Measurements from ENCODE around the gene REP15. TPM values are rescaled to one million over a fixed set of nuclear protein-coding genes. Genes with fewer than 3 reads are reported as not detected.

The REP15 gene
- total RNA-seq, 1 donor from 2014 or later = 1.6 TPM

DNA sequence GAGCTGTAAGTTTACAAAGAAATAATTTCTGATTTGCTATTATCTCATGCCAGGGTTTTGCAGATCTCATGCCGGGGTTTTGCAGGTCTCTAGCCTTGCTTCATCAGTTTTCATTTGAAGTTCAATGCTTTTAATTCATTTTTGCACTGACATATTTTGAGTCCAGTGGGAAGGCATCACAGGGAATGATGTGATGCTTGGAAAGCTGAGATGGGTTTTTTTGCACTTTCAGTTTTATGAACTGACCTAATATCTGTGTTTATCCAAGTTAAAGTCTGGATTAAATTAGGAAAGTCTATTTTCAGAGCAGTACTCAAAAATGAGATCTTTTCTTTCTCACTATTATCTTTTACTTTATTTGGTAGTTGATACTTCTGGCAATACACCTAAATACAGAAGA lies 23.6 kb upstream of the REP15 start:
- no peaks in the 10 kb centered on the region for H3K27me3 Mint-ChIP-seq (ENCODE audit: unreplicated experiment)
- no peak overlapping the region for H3K4me3 Mint-ChIP-seq (ENCODE audit: unreplicated experiment)
- TF ChIP-seq, protein P1, sequence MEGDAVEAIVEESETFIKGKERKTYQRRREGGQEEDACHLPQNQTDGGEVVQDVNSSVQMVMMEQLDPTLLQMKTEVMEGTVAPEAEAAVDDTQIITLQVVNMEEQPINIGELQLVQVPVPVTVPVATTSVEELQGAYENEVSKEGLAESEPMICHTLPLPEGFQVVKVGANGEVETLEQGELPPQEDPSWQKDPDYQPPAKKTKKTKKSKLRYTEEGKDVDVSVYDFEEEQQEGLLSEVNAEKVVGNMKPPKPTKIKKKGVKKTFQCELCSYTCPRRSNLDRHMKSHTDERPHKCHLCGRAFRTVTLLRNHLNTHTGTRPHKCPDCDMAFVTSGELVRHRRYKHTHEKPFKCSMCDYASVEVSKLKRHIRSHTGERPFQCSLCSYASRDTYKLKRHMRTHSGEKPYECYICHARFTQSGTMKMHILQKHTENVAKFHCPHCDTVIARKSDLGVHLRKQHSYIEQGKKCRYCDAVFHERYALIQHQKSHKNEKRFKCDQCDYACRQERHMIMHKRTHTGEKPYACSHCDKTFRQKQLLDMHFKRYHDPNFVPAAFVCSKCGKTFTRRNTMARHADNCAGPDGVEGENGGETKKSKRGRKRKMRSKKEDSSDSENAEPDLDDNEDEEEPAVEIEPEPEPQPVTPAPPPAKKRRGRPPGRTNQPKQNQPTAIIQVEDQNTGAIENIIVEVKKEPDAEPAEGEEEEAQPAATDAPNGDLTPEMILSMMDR (IDR thresholded peaks at IDR 0.05) = no peak
- H3K9me3 Mint-ChIP-seq (ENCODE audit: unreplicated experiment) = no peaks in the 10 kb centered on the region
- peaks cover 45% of the 10 kb centered on the region for H3K36me3 Mint-ChIP-seq (ENCODE audit: unreplicated experiment)
- no peak for DNase-seq (ENCODE audit: extremely low spot score, unreplicated experiment)
- H3K27ac Mint-ChIP-seq (ENCODE audit: unreplicated experiment) = no peak overlapping the region
- H3K4me1 Mint-ChIP-seq (ENCODE audit: unreplicated experiment) = peaks cover 7% of the 10 kb centered on the region

DNA sequence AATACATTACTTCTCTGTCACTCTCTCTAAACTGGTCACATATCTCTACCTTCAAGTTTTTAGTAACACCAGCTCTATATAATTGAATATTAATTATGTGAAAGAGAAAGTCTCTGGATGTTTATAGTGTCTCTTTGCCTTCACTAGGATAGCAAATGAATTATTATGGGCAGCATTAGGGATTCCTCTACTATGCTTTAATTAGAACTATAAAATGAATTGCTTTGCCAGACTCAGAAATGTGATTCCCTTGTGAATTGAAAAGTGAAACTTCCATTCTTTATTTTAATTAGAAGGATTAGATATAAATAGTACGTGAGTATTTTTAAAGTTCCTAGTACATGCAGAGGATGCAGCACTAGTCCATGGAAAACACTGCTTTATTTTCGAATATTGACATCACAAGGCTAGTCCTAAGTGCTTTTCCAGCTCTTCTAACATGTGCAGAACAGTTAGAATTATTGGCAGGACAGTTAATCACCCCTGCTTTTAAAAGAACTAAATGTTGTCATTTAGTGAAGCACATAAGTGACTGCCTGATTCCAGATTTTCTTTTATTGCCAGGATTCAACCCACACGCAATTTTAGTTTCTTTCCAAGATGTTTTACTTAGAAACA lies 23.0 kb upstream of the REP15 start:
- no peak overlapping the region for H3K4me3 Mint-ChIP-seq (ENCODE audit: unreplicated experiment)
- TF ChIP-seq, protein P1 (IDR thresholded peaks at IDR 0.05) = no peak
- H3K36me3 Mint-ChIP-seq (ENCODE audit: unreplicated experiment) = peaks cover 43% of the 10 kb centered on the region
- no peak for DNase-seq (ENCODE audit: extremely low spot score, unreplicated experiment)
- peaks cover 7% of the 10 kb centered on the region for H3K4me1 Mint-ChIP-seq (ENCODE audit: unreplicated experiment)
- H3K27me3 Mint-ChIP-seq (ENCODE audit: unreplicated experiment) = no peaks in the 10 kb centered on the region
- H3K27ac Mint-ChIP-seq (ENCODE audit: unreplicated experiment) = no peak overlapping the region
- no peaks in the 10 kb centered on the region for H3K9me3 Mint-ChIP-seq (ENCODE audit: unreplicated experiment)

GRCh38 chr12:27674989-27675388 lies 21.3 kb upstream of the REP15 start:
- H3K27ac Mint-ChIP-seq (ENCODE audit: unreplicated experiment) = no peak overlapping the region
- no peak for DNase-seq (ENCODE audit: extremely low spot score, unreplicated experiment)
- H3K36me3 Mint-ChIP-seq (ENCODE audit: unreplicated experiment) = peaks cover 38% of the 10 kb centered on the region
- H3K4me3 Mint-ChIP-seq (ENCODE audit: unreplicated experiment) = no peak overlapping the region
- no peaks in the 10 kb centered on the region for H3K9me3 Mint-ChIP-seq (ENCODE audit: unreplicated experiment)
- H3K27me3 Mint-ChIP-seq (ENCODE audit: unreplicated experiment) = no peaks in the 10 kb centered on the region
- peaks cover 7% of the 10 kb centered on the region for H3K4me1 Mint-ChIP-seq (ENCODE audit: unreplicated experiment)
- TF ChIP-seq, protein P1 (IDR thresholded peaks at IDR 0.05) = no peak

DNA sequence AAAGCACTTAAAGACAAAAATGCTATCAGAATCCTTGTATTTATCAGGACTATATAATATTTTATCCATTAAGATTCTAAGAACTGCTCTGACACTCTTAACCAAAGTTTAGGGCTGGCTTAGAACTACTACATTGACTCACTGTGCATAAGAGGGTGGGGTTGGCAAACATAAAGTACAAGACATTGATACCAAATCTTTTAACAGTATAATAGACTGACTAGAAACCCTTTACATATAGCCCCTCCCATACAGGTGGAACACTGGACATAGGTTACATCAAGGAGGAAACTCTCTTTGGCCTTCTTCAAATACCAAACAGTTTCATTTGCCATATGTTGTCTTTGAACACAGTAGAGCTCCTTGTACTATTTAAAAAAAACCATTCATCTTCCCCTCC lies 15.6 kb upstream of the REP15 start:
- TF ChIP-seq, protein P1 (IDR thresholded peaks at IDR 0.05) = no peak
- Mint-ChIP-seq H3K36me3 (ENCODE audit: unreplicated experiment) (peaks cover 45% of the 10 kb centered on the region), H3K27ac (ENCODE audit: unreplicated experiment) (no peak overlapping the region), H3K27me3 (ENCODE audit: unreplicated experiment) (no peaks in the 10 kb centered on the region), H3K9me3 (ENCODE audit: unreplicated experiment) (no peaks in the 10 kb centered on the region), H3K4me1 (ENCODE audit: unreplicated experiment) (no peaks in the 10 kb centered on the region), H3K4me3 (ENCODE audit: unreplicated experiment) (no peak overlapping the region)
- no peak for DNase-seq (ENCODE audit: extremely low spot score, unreplicated experiment)

DNA sequence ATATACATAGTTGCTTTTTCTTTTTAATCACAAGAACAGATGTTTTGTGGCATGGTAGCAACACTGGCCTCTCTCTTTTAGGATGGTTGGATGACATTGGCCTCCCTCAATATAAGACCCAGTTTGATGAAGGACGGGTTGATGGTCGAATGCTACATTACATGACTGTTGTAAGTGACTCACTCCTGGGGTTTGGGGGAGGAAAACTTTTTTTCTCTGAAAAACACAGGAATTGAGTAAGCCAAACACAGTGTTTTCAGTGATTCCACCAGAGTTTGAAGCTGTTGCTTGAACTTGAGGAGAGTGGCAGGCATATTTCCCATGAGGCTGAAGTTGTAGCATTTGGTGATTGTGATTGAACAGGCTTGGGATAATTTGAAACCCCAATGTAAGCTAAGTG lies 13.7 kb upstream of the REP15 start:
- no peak overlapping the region for H3K4me3 Mint-ChIP-seq (ENCODE audit: unreplicated experiment)
- no peak for DNase-seq (ENCODE audit: extremely low spot score, unreplicated experiment)
- H3K9me3 Mint-ChIP-seq (ENCODE audit: unreplicated experiment) = no peaks in the 10 kb centered on the region
- H3K36me3 Mint-ChIP-seq (ENCODE audit: unreplicated experiment) = peaks cover 48% of the 10 kb centered on the region
- TF ChIP-seq, protein P1 (IDR thresholded peaks at IDR 0.05) = no peak
- no peaks in the 10 kb centered on the region for H3K4me1 Mint-ChIP-seq (ENCODE audit: unreplicated experiment)
- no peaks in the 10 kb centered on the region for H3K27me3 Mint-ChIP-seq (ENCODE audit: unreplicated experiment)
- H3K27ac Mint-ChIP-seq (ENCODE audit: unreplicated experiment) = no peak overlapping the region
